ENCODE data around the gene P4HA2.

The P4HA2 gene

DNA sequence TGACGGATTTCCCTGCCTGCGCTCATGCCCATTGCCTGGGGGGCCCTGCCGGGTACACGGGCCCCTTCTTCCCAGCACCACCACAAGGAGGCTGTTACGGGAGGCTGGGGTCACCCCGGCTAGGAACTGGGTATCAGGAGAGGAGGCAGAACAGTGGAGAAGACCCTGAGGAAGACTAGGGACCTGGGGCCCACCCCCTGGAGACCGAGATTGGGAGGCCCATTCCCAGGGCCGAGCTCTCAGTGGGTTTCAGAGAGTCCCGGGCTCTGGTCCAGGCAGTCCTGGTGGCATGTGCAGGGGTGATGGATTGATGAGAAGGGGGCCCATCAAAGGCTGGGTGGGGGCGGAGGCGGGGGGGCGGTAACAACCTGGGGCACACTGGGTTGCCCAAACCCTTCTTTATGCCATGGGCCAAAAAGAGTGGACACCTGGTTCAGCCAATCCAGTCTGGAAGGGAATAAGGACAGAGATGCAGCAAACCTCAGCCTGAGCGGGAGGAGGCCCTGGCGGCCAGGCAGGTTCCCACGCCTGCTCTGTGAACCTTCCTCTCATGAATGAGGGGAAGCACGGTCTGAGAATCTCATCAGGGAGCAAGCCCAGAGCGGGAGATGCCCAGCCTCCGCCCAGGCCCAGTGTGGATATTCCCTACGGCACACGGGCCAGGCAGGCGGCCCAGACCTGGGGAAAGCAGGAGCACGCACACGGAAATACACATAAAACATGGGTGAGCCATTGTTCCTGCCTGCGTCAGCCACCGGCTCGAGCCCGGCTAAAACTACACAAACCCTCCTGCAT, 785 bp upstream of the P4HA2 start:
- WGBS: 66% methylated on average over 26 of the region's 27 CpGs
- H3K9ac ChIP-seq (ENCODE audit: low read depth, low read length): peak overlapping the region; percentile 80
- H3K9me3 ChIP-seq (ENCODE audit: insufficient read depth, low read depth, low read length): no peaks in the 10 kb centered on the region

DNA sequence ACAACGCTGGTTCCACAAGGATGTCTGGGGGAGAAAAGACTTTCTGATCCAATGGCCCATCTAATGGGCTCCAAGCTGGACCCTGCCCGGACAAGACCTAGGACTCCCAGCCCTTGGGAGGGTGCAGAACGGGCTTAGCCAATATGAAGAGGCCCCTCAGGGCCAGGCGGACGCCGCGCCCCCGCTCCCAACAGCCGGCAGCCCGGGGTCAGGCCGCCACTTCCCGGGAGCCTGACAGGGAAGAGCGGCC, 493 bp downstream of the P4HA2 start:
- Histone ChIP-seq H3K36me3 (ENCODE audit: insufficient read depth, low read length) (no peaks in the 10 kb centered on the region), H3K4me3 (ENCODE audit: low read length) (peak overlapping the region; percentile 70), H3K4me1 (ENCODE audit: insufficient read depth, low read length) (no peaks in the 10 kb centered on the region), H3K9me3 (ENCODE audit: insufficient read depth, low read depth, low read length) (no peaks in the 10 kb centered on the region), H3K9ac (ENCODE audit: low read depth, low read length) (peak overlapping the region; percentile 80), H3K27ac (ENCODE audit: low read depth, low read length) (no peak overlapping the region), H3K27me3 (ENCODE audit: insufficient read depth, low read length) (peaks cover 38% of the 10 kb centered on the region)
- 3% methylated on average over 13 of the region's 13 CpGs for WGBS

More for the DNA sequence above, 785 bp upstream of the P4HA2 start:
- no peaks in the 10 kb centered on the region for H3K36me3 ChIP-seq (ENCODE audit: insufficient read depth, low read length)
- no peaks in the 10 kb centered on the region for H3K4me1 ChIP-seq (ENCODE audit: insufficient read depth, low read length)
- peaks cover 38% of the 10 kb centered on the region for H3K27me3 ChIP-seq (ENCODE audit: insufficient read depth, low read length)
- no peak overlapping the region for H3K27ac ChIP-seq (ENCODE audit: low read depth, low read length)
- H3K4me3 ChIP-seq (ENCODE audit: low read length): peak overlapping the region; percentile 70

DNA sequence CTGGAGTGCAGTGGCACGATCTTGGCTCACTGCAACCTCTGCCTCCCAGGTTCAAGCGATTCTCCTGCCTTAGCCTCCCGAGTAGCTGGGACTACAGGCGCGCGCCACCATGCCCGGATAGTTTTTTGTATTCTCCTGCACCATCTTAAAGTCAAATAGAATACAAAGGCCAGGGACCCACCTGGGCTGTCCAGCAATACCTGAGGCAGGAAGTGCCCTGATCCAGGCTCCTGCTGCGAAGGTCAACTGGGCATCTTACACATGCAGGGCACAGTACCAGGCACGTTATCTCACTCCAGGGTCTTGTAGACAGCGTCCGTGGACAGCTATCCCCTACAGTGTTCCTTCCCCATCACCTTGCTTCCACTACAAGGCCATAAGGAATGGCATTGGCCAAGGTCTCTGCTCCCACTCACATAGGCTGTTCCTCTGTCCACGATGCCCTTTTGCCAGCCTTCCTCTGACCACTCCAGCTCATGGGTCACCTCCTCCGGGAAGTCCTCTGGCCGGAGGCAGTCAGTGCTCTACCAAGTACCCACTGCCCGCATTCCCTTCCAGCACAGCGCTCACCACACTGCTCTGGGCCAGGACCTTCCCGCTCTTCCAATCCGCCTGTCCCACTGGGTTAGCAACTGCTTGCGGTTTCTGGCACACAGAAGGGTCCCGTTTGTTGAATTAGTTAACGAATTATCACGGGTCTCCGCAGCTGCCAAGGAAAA, 978 bp downstream of the P4HA2 start:
- Histone ChIP-seq H3K9me3 (ENCODE audit: insufficient read depth, low read depth, low read length) (no peaks in the 10 kb centered on the region), H3K4me3 (ENCODE audit: low read length) (peak overlapping the region; percentile 70), H3K9ac (ENCODE audit: low read depth, low read length) (peak overlapping the region; percentile 80; the same call in 1 of the 2 replicates), H3K27ac (ENCODE audit: low read depth, low read length) (no peak overlapping the region), H3K27me3 (ENCODE audit: insufficient read depth, low read length) (peaks cover 38% of the 10 kb centered on the region), H3K36me3 (ENCODE audit: insufficient read depth, low read length) (no peaks in the 10 kb centered on the region), H3K4me1 (ENCODE audit: insufficient read depth, low read length) (no peaks in the 10 kb centered on the region)
- 70% methylated on average over 23 of the region's 23 CpGs for WGBS

DNA sequence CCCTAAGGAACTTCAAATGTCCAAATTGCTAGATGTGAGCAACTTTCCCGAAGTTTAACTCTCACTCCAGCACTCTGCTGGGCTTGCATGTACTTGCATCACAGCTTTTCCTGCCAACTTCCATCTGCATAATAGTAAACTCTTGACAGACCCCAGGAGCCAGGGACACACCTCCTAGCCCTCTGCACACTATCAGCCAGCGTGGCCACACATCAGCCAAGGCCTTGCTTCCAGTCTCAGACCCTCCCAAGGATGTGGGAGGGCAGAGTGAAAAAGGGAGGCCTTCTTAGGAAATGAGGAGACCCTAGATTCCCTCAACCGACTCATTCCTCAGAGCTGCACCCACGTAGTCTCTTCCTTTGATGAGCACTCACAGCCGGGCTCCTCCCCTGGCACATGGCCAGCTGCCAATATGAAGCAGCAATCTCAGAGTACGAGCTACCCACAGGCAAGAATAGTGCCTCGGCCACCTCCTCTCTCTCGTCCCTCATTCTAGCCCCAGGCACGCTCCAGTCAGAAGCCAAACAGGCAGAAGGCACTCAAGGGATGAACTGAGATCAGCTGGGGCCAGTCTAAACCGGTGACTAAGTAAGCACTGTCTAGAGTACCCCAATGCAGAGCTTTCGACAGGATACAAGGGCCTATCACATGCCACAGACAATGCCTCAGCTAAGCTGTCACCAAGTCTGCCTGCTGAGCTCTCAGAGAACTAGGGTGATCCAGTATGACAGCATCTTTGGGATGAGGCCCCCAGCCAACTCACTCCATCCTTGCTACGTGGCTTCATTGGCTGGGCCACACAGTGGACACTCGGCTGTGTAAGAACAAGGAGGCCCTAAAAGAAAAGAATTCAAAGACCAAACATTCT, 2.3 kb downstream of the P4HA2 start:
- H3K9me3 ChIP-seq (ENCODE audit: insufficient read depth, low read depth, low read length): no peaks in the 10 kb centered on the region
- no peaks in the 10 kb centered on the region for H3K36me3 ChIP-seq (ENCODE audit: insufficient read depth, low read length)
- H3K4me3 ChIP-seq (ENCODE audit: low read length): no peak overlapping the region
- 81% methylated on average over 13 of the region's 13 CpGs for WGBS
- no peak overlapping the region for H3K27ac ChIP-seq (ENCODE audit: low read depth, low read length)
- peaks cover 38% of the 10 kb centered on the region for H3K27me3 ChIP-seq (ENCODE audit: insufficient read depth, low read length)
- no peak overlapping the region for H3K9ac ChIP-seq (ENCODE audit: low read depth, low read length)
- H3K4me1 ChIP-seq (ENCODE audit: insufficient read depth, low read length): no peaks in the 10 kb centered on the region

DNA sequence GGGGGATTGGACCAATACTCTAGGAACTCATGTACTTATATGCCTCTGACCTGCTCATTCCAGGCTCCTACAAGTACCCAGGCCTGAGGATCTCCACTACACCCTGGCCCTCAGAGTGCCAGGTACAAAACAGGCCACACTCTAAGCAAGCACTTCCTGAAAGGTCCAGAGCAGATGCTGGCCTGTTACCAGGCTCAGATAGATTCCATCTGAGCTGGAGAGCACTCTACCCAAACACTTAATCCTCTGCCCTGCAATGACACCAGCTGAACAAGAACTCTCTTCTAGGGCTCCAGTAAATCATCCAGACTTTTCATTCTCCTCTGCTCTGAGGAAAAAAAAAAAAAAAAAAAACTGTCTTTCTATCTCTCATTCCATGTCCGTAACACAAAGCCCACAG, 2.9 kb downstream of the P4HA2 start:
- Histone ChIP-seq H3K9ac (ENCODE audit: low read depth, low read length) (no peak overlapping the region), H3K4me3 (ENCODE audit: low read length) (no peak overlapping the region), H3K27me3 (ENCODE audit: insufficient read depth, low read length) (peaks cover 34% of the 10 kb centered on the region), H3K27ac (ENCODE audit: low read depth, low read length) (no peak overlapping the region), H3K36me3 (ENCODE audit: insufficient read depth, low read length) (no peaks in the 10 kb centered on the region), H3K4me1 (ENCODE audit: insufficient read depth, low read length) (no peaks in the 10 kb centered on the region), H3K9me3 (ENCODE audit: insufficient read depth, low read depth, low read length) (no peaks in the 10 kb centered on the region)
- 92% methylated on average over 1 of the region's 1 CpG for WGBS

DNA sequence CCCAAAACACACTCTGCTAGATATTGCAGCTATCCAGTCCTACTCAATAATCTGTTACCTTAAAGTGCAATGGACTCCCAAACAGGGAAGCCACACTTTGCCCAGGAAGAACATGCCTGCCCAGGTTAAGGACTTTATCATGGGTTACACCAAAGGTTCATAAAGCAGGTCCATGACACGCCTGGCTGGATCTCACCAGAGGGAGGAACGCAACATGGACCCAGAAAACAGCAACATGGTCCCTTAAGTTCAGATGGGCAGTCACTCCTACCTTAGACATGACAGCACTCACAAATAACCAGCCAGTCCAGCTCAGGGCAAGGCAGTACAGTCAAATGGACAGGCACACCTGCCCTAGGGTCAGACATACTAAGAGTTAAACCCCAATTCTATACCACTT, 3.8 kb downstream of the P4HA2 start:
- H3K4me3 ChIP-seq (ENCODE audit: low read length): no peak overlapping the region
- 90% methylated on average over 2 of the region's 2 CpGs for whole genome bisulfite sequencing
- H3K27me3 ChIP-seq (ENCODE audit: insufficient read depth, low read length): peaks cover 26% of the 10 kb centered on the region
- H3K36me3 ChIP-seq (ENCODE audit: insufficient read depth, low read length): no peaks in the 10 kb centered on the region
- H3K27ac ChIP-seq (ENCODE audit: low read depth, low read length): no peak overlapping the region
- H3K9ac ChIP-seq (ENCODE audit: low read depth, low read length): no peak overlapping the region
- H3K9me3 ChIP-seq (ENCODE audit: insufficient read depth, low read depth, low read length): no peaks in the 10 kb centered on the region
- H3K4me1 ChIP-seq (ENCODE audit: insufficient read depth, low read length): no peaks in the 10 kb centered on the region

DNA sequence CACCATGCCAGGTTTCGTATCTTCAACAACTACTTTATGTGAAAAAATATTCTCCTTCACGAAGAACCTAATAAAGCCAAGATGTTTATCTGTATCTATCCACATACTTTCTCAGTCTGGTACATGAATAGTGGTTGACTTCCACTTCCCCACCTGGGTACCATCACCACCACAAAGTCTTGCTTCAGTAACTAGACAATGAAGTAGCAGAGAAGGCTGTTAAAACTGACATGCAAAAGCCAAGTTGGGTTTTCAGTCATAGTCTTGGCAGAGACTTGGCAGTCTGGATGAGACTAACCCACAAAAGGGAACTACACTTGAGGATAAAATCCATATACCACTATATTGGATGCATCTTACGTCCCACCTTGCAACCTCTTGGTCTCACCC, 5.0 kb downstream of the P4HA2 start:
- no peaks in the 10 kb centered on the region for H3K36me3 ChIP-seq (ENCODE audit: insufficient read depth, low read length)
- H3K4me3 ChIP-seq (ENCODE audit: low read length): no peak overlapping the region
- H3K9me3 ChIP-seq (ENCODE audit: insufficient read depth, low read depth, low read length): no peaks in the 10 kb centered on the region
- no peaks in the 10 kb centered on the region for H3K4me1 ChIP-seq (ENCODE audit: insufficient read depth, low read length)
- peaks cover 22% of the 10 kb centered on the region for H3K27me3 ChIP-seq (ENCODE audit: insufficient read depth, low read length)
- no peak overlapping the region for H3K9ac ChIP-seq (ENCODE audit: low read depth, low read length)
- H3K27ac ChIP-seq (ENCODE audit: low read depth, low read length): no peak overlapping the region
- WGBS: 95% methylated on average over 3 of the region's 3 CpGs

DNA sequence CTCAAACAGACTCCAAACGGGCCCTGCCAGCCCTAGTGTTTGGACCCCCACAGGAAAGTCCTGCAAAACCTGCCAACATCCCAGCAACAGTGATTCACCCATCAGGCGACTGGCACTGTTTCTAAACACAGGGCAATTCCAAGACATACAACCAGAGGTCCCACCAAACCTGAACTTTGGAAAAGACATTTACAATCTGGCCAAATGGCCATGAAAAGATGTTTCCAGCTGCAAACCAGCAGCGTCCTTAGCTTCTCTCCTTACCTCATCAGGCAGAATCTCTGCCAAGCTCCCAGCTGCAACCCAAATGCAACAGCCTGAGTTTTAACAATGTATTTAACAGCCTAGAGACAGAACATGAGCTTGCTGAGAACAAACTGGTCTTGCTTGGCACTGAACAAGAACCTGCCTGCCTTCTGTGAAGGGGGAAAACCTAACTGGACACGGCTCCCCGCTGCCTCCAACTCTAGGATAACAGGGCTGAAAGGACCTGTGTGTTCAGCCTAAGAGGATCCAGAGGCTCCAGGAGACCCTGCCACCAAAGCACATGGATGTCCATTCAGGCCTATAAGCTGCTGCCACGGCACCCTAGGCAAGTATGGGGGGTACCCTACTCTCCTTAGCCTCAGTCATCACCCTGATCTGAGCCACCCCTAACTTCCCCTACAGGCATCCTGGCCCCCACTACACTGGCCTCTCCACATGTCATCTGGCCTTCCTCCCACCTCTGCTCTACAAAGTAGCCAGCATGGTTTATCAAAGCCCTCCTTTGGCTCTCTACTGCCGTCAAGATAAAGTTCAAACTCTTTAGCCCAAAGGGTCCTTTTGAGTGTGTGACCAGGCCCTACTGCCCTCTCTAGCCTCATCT, 5.6 kb downstream of the P4HA2 start:
- Histone ChIP-seq H3K9ac (ENCODE audit: low read depth, low read length) (no peak overlapping the region), H3K36me3 (ENCODE audit: insufficient read depth, low read length) (no peaks in the 10 kb centered on the region), H3K4me3 (ENCODE audit: low read length) (no peak overlapping the region), H3K27me3 (ENCODE audit: insufficient read depth, low read length) (peaks cover 17% of the 10 kb centered on the region), H3K27ac (ENCODE audit: low read depth, low read length) (no peak overlapping the region), H3K9me3 (ENCODE audit: insufficient read depth, low read depth, low read length) (no peaks in the 10 kb centered on the region), H3K4me1 (ENCODE audit: insufficient read depth, low read length) (no peaks in the 10 kb centered on the region)
- WGBS: 91% methylated on average over 7 of the region's 7 CpGs

DNA sequence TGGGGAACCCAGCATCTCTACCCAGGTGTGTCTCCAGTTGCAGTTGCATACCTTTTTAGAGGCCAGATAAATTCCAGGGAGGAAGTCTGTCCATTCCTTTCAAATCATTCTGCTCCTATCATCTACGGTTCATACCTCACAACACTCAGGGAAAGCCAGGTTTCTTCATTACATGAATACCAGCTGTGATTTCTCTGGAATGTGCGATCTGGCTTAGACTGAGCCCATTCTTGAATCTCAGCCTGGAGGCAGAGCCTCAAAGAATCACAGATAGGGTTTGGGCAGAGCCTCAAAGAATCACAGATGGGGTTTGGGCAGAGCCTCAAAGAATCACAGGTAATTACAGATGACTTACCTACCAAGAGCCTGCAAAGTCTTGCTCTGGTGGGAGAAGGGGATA, 7.2 kb downstream of the P4HA2 start:
- 89% methylated on average over 2 of the region's 2 CpGs for WGBS
- no peak overlapping the region for H3K4me3 ChIP-seq (ENCODE audit: low read length)
- H3K27ac ChIP-seq (ENCODE audit: low read depth, low read length): no peak overlapping the region
- H3K27me3 ChIP-seq (ENCODE audit: insufficient read depth, low read length): peaks cover 2% of the 10 kb centered on the region; the same call in 1 of the 2 replicates
- H3K36me3 ChIP-seq (ENCODE audit: insufficient read depth, low read length): no peaks in the 10 kb centered on the region
- no peak overlapping the region for H3K9ac ChIP-seq (ENCODE audit: low read depth, low read length)
- no peaks in the 10 kb centered on the region for H3K4me1 ChIP-seq (ENCODE audit: insufficient read depth, low read length)
- H3K9me3 ChIP-seq (ENCODE audit: insufficient read depth, low read depth, low read length): no peaks in the 10 kb centered on the region

DNA sequence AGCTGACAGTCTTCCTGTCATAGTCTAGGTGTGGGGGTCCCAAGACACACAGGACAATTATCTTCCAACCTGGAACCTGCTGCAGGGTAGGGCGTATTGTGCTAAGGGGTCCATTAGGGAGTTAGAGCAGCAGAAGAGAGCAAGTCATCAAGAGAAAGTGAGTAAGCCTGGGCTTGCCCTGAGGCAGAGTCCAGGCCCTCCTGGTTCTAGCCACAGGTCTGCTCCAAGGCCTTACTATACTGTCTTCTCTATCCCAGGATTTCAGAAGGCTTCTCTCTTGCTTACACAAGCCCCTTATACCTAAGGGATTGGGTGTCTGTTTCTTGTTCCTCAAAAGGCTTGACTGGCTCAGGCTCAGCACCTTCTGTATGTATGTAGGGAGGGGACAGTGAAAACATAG, 7.7 kb downstream of the P4HA2 start:
- H3K4me3 ChIP-seq (ENCODE audit: low read length): no peak overlapping the region
- H3K9ac ChIP-seq (ENCODE audit: low read depth, low read length): no peak overlapping the region
- H3K36me3 ChIP-seq (ENCODE audit: insufficient read depth, low read length): no peaks in the 10 kb centered on the region
- 91% methylated on average over 1 of the region's 1 CpG for WGBS
- H3K9me3 ChIP-seq (ENCODE audit: insufficient read depth, low read depth, low read length): no peaks in the 10 kb centered on the region
- no peaks in the 10 kb centered on the region for H3K27me3 ChIP-seq (ENCODE audit: insufficient read depth, low read length)
- H3K27ac ChIP-seq (ENCODE audit: low read depth, low read length): no peak overlapping the region
- no peaks in the 10 kb centered on the region for H3K4me1 ChIP-seq (ENCODE audit: insufficient read depth, low read length)

Measured in HUES64 (cell line).